MM.1S (cell line): Measurements from ENCODE around the gene PAFAH1B2.

ENCODE experiments used
- CTCF ChIP-seq: fragments of 300-600 bp; sonication (generic); IDR thresholded peaks from 2 replicates; pipeline ENCODE4 v1.5.1; 2016; ENCODE audit warnings: antibody characterized with exemption, low read length, mixed read lengths
- EZH2 ChIP-seq: fragments of 300-600 bp; sonication (generic); optimal IDR thresholded peaks from 2 replicates; pipeline ENCODE3; 2017; ENCODE audit warnings: low read depth, mild to moderate bottlenecking, antibody characterized with exemption, low read length, mixed read lengths

DNA sequence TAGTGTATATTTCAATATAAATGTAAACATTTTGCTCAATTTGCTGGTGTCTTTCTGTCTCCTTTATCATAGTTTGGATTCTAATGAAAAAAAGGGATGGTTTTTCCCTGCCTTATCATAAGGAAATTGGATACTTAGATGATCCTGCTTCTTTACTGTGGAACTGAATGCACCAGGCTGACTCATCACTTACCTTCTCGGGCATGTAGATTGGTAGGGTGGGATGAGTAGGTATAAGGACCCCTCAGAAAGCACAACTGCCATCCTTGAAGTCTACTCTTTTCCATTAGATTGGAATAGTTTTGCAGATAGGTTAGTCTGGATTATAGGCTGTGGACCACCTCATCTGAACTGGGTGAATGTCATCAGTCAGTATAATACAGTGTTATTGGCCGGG, 26.9 kb downstream of the PAFAH1B2 start:
- TF ChIP-seq CTCF = no peak
- TF ChIP-seq EZH2 = no peak
